HepG2 (cell line): ENCODE results near the gene MX2. TPM values are rescaled to one million over a fixed set of nuclear protein-coding genes. Genes with fewer than 3 reads are reported as not detected.
A peak's percentile ranks its signal among the peaks of the same experiment; 100 is the strongest.

Source experiments
- ATF1 ChIP-seq: IDR thresholded peaks from 2 replicates; pipeline ENCODE4 v1.6.1; 2016; ENCODE audit warnings: mild to moderate bottlenecking, control low read depth
- GZF1 ChIP-seq: sonication (generic); formaldehyde crosslinking; IDR thresholded peaks from 2 replicates; pipeline ENCODE4 v1.5.1; 2020; ENCODE audit warnings: mild to moderate bottlenecking, missing genetic modification reagents
- HOXA7 ChIP-seq: sonication (generic); formaldehyde crosslinking; IDR thresholded peaks from 2 replicates; pipeline ENCODE4 v1.8.1; 2022; ENCODE audit warnings: mild to moderate bottlenecking, missing genetic modification reagents, moderate library complexity
- MEIS2 ChIP-seq: sonication (generic); formaldehyde crosslinking; IDR thresholded peaks from 2 replicates; pipeline ENCODE4 v1.9.0; 2021; ENCODE audit warnings: mild to moderate bottlenecking, missing genetic modification reagents
- NAIF1 ChIP-seq: sonication (generic); formaldehyde crosslinking; IDR thresholded peaks from 2 replicates; pipeline ENCODE4 v1.5.0; 2020; ENCODE audit warnings: mild to moderate bottlenecking, missing genetic modification reagents, borderline replicate concordance
- NFKB2 ChIP-seq: sonication (generic); formaldehyde crosslinking; IDR thresholded peaks from 2 replicates; pipeline ENCODE4 v1.4.0; 2020; ENCODE audit warnings: missing genetic modification reagents, borderline replicate concordance
- PITX1 ChIP-seq: sonication (generic); formaldehyde crosslinking; IDR thresholded peaks from 2 replicates; pipeline ENCODE4 v1.5.1; 2020; ENCODE audit warnings: mild to moderate bottlenecking, missing genetic modification reagents
- PTBP1 ChIP-seq: fragments of 200-400 bp; formaldehyde crosslinking; IDR thresholded peaks from 2 replicates; pipeline ENCODE4 v1.6.1; 2018; ENCODE audit warnings: low read length, low read depth; ENCODE audit not compliant: poor library complexity, severe bottlenecking
- RBFOX2 ChIP-seq: fragments of 200-400 bp; formaldehyde crosslinking; IDR thresholded peaks from 2 replicates; pipeline ENCODE4 v1.6.1; 2017; ENCODE audit warnings: low read depth, mild to moderate bottlenecking, low read length
- REPIN1 ChIP-seq: sonication (generic); formaldehyde crosslinking; IDR thresholded peaks from 2 replicates; pipeline ENCODE4 v1.8.0; 2022; ENCODE audit warnings: missing genetic modification reagents, low read depth, mild to moderate bottlenecking, borderline replicate concordance
- RNF2 ChIP-seq: fragments of 450-650 bp; conservative IDR thresholded peaks from 2 replicates; pipeline ENCODE4 v1.6.1; 2016; ENCODE audit warnings: low read depth
- TEAD3 ChIP-seq: optimal IDR thresholded peaks from 2 replicates; pipeline ENCODE3; 2016; ENCODE audit warnings: borderline replicate concordance
- ZBTB42 ChIP-seq: sonication (generic); formaldehyde crosslinking; IDR thresholded peaks from 2 replicates; pipeline ENCODE4 v1.5.0; 2020; ENCODE audit warnings: mild to moderate bottlenecking, missing genetic modification reagents
- ZNF773 ChIP-seq: sonication (generic); formaldehyde crosslinking; IDR thresholded peaks from 2 replicates; pipeline ENCODE4 v1.4.0; 2020; ENCODE audit warnings: missing genetic modification reagents, borderline replicate concordance
- polyA plus RNA-seq, 8 experiments: library from polyadenylated mRNA; depleted of rRNA in 3 of 8; stranded (reverse) in 7 of 8; unstranded in 1 of 8; fragments of >200 nt; fragmentation: Illumina TruSeq in 4 of 8; extraction: Trizol in 4 of 8; gene quantifications; 2 replicates each; pipeline versions ENCODE4 v1.2.1 to v1.2.3, GENCODE V29; 2011 to 2016; ENCODE audit warnings: low read depth in 4 of 8, missing spikeins in 1 of 8, mixed read lengths in 1 of 8; ENCODE audit not compliant: insufficient read depth in 1 of 8
- total RNA-seq, 5 experiments: library from RNA; depleted of rRNA; stranded (reverse); fragments of >200 nt; fragmentation: Illumina TruSeq; extraction: Trizol; gene quantifications; 2 replicates each; pipeline ENCODE4 v1.2.3, GENCODE V29; 2016; ENCODE audit warnings: low read depth in 1 of 5
- TF ChIP-seq, protein P1 (sequence below): sonication (generic); formaldehyde crosslinking; conservative IDR thresholded peaks from 2 replicates; pipeline ENCODE4 v1.5.0; 2020; ENCODE audit warnings: missing genetic modification reagents
- TF ChIP-seq, protein P2 (sequence below): sonication (generic); formaldehyde crosslinking; IDR thresholded peaks from 2 replicates; pipeline ENCODE4 v1.4.0; 2020; ENCODE audit warnings: missing genetic modification reagents; ENCODE audit errors: not compliant biosample characterization
- TF ChIP-seq, protein P3 (sequence below): IDR thresholded peaks from 2 replicates; pipeline ENCODE4 v1.6.1; 2012; ENCODE audit warnings: inconsistent platforms
- TF ChIP-seq, protein P4 (sequence below): sonication (generic); formaldehyde crosslinking; IDR thresholded peaks from 2 replicates; pipeline ENCODE4 v1.5.1; 2020; ENCODE audit warnings: mild to moderate bottlenecking, missing genetic modification reagents, borderline replicate concordance
- TF ChIP-seq, protein P5 (sequence below): sonication (generic); formaldehyde crosslinking; IDR thresholded peaks from 2 replicates; pipeline ENCODE4 v1.4.0; 2020; ENCODE audit warnings: missing genetic modification reagents, borderline replicate concordance

MX2 gene
- total and polyA plus RNA-seq, 2 of the 13 experiments (the other 11 are each of a cell fraction or from before 2014, with no cell fraction given): 24.0 to 35.7 TPM

DNA sequence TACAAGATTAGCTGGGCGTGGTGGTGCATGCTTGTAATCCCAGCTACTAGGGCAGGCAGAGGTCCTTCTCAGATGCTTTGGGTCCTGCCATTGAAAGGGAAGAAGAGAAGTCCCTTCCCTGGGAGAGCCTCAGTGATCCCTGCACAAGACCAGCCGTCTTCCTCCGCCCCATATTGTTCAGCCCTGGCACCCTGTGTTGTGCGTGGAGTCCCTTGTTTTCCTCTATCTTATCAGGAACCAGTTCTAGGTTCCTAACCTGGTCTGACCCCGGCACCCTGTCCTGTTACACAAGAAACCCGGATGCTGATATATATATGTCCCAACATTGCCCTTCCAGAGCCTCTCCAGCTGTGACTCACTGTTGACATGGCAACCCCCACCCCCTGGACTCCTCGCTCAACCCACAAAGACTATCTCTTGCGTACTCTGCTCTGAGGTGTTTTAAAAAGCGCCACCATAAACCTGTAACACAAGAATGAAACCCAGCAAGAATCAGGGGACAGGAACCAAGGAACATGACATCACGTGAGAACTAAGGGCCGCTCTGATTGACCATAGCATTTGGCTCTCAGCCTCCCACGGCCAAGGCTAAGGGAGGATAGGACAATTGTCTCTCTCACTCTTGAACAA lies 4.8 kb downstream of the MX2 start (continued):
- TF ChIP-seq, protein P1, sequence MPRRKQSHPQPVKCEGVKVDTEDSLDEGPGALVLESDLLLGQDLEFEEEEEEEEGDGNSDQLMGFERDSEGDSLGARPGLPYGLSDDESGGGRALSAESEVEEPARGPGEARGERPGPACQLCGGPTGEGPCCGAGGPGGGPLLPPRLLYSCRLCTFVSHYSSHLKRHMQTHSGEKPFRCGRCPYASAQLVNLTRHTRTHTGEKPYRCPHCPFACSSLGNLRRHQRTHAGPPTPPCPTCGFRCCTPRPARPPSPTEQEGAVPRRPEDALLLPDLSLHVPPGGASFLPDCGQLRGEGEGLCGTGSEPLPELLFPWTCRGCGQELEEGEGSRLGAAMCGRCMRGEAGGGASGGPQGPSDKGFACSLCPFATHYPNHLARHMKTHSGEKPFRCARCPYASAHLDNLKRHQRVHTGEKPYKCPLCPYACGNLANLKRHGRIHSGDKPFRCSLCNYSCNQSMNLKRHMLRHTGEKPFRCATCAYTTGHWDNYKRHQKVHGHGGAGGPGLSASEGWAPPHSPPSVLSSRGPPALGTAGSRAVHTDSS (CRISPR knock-in tag): no peak
- TF ChIP-seq RNF2 (no peak), ATF1 (0 out of 2 replicates have a peak, but pooled peaks have one; percentile 41), TEAD3 (CRISPR knock-in tag) (no peak), NFKB2 (CRISPR knock-in tag) (no peak), ZNF773 (CRISPR knock-in tag) (no peak), PITX1 (no peak), RBFOX2 (no peak), ZBTB42 (CRISPR knock-in tag) (no peak), MEIS2 (CRISPR knock-in tag) (no peak), REPIN1 (peak; percentile 58; the same call in 1 of the 2 replicates), NAIF1 (CRISPR knock-in tag) (no peak), HOXA7 (CRISPR knock-in tag) (no peak), PTBP1 (no peak), GZF1 (CRISPR knock-in tag) (no peak)
- TF ChIP-seq, protein P2, sequence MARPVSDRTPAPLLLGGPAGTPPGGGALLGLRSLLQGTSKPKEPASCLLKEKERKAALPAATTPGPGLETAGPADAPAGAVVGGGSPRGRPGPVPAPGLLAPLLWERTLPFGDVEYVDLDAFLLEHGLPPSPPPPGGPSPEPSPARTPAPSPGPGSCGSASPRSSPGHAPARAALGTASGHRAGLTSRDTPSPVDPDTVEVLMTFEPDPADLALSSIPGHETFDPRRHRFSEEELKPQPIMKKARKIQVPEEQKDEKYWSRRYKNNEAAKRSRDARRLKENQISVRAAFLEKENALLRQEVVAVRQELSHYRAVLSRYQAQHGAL (CRISPR knock-in tag): no peak
- TF ChIP-seq, protein P3, sequence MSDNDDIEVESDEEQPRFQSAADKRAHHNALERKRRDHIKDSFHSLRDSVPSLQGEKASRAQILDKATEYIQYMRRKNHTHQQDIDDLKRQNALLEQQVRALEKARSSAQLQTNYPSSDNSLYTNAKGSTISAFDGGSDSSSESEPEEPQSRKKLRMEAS: no peak
- TF ChIP-seq, protein P4, sequence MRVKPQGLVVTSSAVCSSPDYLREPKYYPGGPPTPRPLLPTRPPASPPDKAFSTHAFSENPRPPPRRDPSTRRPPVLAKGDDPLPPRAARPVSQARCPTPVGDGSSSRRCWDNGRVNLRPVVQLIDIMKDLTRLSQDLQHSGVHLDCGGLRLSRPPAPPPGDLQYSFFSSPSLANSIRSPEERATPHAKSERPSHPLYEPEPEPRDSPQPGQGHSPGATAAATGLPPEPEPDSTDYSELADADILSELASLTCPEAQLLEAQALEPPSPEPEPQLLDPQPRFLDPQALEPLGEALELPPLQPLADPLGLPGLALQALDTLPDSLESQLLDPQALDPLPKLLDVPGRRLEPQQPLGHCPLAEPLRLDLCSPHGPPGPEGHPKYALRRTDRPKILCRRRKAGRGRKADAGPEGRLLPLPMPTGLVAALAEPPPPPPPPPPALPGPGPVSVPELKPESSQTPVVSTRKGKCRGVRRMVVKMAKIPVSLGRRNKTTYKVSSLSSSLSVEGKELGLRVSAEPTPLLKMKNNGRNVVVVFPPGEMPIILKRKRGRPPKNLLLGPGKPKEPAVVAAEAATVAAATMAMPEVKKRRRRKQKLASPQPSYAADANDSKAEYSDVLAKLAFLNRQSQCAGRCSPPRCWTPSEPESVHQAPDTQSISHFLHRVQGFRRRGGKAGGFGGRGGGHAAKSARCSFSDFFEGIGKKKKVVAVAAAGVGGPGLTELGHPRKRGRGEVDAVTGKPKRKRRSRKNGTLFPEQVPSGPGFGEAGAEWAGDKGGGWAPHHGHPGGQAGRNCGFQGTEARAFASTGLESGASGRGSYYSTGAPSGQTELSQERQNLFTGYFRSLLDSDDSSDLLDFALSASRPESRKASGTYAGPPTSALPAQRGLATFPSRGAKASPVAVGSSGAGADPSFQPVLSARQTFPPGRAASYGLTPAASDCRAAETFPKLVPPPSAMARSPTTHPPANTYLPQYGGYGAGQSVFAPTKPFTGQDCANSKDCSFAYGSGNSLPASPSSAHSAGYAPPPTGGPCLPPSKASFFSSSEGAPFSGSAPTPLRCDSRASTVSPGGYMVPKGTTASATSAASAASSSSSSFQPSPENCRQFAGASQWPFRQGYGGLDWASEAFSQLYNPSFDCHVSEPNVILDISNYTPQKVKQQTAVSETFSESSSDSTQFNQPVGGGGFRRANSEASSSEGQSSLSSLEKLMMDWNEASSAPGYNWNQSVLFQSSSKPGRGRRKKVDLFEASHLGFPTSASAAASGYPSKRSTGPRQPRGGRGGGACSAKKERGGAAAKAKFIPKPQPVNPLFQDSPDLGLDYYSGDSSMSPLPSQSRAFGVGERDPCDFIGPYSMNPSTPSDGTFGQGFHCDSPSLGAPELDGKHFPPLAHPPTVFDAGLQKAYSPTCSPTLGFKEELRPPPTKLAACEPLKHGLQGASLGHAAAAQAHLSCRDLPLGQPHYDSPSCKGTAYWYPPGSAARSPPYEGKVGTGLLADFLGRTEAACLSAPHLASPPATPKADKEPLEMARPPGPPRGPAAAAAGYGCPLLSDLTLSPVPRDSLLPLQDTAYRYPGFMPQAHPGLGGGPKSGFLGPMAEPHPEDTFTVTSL (CRISPR knock-in tag): no peak
- TF ChIP-seq, protein P5, sequence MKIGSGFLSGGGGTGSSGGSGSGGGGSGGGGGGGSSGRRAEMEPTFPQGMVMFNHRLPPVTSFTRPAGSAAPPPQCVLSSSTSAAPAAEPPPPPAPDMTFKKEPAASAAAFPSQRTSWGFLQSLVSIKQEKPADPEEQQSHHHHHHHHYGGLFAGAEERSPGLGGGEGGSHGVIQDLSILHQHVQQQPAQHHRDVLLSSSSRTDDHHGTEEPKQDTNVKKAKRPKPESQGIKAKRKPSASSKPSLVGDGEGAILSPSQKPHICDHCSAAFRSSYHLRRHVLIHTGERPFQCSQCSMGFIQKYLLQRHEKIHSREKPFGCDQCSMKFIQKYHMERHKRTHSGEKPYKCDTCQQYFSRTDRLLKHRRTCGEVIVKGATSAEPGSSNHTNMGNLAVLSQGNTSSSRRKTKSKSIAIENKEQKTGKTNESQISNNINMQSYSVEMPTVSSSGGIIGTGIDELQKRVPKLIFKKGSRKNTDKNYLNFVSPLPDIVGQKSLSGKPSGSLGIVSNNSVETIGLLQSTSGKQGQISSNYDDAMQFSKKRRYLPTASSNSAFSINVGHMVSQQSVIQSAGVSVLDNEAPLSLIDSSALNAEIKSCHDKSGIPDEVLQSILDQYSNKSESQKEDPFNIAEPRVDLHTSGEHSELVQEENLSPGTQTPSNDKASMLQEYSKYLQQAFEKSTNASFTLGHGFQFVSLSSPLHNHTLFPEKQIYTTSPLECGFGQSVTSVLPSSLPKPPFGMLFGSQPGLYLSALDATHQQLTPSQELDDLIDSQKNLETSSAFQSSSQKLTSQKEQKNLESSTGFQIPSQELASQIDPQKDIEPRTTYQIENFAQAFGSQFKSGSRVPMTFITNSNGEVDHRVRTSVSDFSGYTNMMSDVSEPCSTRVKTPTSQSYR (CRISPR knock-in tag): peak; percentile 73; the same call in 1 of the 2 replicates
